GOT3 (cell line): ENCODE data around the gene ZNF217.
"Not testable (repeated sequence)": the region's sequence is repeated elsewhere in the genome, so short reads cannot be mapped to it uniquely, and the experiment has no call there.

ENCODE experiments used
- DNase-seq: peaks from one replicate; lab custom pipeline; 2025; ENCODE audit warnings: mixed read lengths; lab: John Stamatoyannopoulos, UW

ZNF217 gene

DNA sequence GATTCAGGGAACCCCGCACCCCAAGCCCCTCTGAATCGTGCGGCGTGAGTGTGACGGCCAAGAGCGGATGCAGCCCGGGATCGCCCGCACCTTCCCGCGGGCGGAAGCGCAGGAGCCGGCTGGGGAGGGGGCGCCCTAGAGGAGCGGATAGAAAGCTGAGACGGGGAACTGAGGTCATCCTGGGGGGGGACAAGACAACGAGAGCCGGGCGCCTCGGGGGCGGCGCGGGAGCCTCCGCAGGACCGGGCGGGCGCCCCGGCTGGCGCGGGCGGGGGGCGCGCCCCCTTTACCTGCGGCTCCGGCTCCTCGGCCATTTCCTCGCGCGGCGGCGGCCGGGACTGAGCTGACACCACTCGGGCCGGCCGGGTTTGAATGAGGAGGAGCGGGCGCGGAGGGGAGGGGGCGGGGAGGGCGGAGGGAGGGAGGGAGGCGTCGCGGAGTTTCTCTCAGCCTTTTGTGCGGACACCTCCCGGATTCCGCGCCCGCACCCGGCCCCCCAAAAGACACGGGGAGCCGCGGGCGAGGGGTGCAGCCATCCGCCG lies at the start of gene ZNF217:
Gene ZNF217, minus strand, starts transcription at position 374 of the 542 bp plus-strand sequence. CDS start 11,013 bp downstream, outside the sequence.
- DNase-seq = peak; percentile 62

GRCh38 chr20:53643031-53643832 lies 49.6 kb upstream of the ZNF217 start:
- DNase-seq = no peak

DNA sequence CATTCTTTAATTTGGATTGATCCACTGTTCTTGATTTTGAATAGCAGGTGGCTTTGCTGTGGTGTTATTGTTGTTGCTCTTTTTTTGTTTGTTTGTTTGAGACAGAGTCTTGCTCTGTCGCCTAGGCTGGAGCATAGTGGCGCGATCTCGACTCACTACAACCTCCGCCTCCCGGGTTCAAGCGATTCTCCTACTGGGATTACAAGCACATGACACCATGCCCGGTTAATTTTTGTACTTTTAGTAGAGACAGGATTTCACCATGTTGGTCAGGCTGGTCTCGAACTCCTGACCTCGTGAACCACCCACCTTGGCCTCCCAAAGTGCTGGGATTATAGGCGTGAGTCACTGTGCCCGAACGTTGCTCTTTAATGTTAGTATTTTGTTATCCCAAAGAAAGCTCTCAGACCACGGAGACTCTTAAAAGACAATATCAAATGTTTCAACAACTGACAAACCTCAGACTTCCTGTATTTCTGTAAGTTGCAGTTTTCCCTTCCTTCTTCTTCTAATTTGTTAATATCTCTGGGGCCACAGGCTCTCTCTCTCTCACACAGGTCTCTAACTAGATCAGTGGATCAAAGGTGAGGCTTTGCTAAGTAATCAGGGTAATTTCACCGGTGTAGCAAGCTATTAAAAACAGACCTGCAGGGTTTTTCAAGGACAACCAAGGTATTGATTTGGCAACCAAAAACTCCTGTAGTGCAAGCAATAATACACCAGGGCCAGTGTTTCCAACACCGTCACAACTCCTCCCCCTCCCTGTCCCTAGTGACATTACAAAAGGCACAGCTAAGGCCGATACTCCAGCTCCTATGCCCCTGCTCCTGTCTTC lies 48.8 kb upstream of the ZNF217 start:
- no peak for DNase-seq

DNA sequence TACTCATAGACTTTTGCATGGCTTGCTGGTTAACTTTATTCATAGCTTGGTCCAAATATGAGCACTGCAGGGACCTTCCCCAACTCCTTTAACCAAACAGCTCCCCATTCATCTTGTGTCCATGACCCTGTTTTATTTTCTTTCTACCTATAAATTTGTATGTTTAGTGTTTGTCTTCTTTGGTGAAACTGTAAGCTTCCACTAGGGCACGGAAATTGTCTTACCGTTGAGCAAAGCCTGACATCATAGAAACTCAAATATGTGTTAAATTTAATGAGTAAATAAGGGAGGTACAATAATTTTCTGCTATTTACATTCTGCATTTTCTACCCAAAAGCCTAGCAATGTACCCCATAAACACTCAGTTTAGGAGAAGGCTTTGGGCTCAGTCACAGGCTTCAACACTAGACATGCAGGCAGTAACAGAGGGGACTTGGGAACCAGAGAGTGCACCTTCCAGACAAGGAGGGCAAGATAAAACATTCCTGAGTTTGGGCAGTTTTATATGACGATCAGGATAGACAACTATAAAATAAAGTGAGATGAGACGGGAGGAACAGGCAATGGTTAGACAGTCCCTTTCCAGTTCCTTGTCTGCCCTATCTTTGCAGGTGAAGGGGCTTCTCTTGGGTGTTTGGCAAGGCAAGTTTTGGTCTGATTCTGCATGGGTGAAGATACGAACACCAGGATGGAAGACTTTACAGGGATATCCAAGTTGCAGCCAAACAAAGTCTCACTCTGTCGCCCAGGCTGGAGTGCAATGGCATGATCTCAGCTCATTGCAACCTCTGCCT lies 46.2 kb upstream of the ZNF217 start:
- no peak for DNase-seq

DNA sequence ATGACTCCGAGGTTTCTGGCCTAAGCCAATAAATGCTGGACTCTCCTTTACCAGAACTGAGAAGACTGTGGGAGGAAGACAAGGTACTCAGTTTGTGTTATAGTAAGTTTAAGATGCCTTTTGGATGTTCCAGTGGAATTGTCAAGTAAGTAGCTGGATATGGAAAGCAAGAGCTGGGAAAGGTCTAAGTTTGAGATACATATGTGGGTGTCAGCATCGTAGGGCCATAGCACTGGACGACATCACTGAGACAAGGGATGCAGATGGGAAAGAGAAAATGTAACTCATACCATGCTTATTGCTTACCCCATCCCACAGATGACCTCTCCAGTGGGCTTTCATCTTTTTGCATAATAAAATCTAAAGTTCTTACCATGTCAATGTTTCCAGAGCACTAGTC lies 45.5 kb upstream of the ZNF217 start:
- DNase-seq = no peak

- DNase-seq = not testable (repeated sequence)
Measured at GRCh38 chr20:53637310-53637709, 43.7 kb upstream of the ZNF217 start.

DNA sequence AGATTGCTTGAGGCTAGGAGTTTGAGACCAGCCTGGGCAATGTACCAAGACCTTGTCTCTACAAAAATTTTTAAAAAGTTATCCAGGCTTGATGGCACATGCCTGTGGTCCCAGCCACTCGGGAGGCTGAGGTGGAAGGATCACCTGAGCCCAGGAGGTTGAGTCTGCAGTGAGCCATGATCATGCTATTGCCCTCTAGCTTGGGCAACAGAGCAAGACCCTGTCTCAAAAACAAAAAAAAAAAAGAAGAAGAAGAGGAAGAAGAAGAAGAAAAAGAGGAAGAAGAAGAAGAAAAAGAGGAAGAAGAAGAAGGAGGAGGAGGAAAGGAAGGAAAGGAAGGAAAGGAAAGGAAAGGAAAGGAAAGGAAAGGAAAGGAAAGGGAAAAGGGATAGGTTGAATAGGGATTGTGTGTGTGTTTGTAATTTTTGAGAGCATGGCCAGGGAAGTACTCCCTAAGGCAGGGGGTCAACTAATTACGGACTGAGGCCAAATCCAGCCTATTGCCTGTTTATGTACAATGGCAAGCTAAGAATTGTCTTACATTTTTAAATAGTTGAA lies 43.0 kb upstream of the ZNF217 start:
- DNase-seq = no peak

- DNase-seq = no peak
Measured at GRCh38 chr20:53635221-53635620, 41.6 kb upstream of the ZNF217 start.

GRCh38 chr20:53631909-53632662 lies 38.4 kb upstream of the ZNF217 start:
- no peak for DNase-seq

DNA sequence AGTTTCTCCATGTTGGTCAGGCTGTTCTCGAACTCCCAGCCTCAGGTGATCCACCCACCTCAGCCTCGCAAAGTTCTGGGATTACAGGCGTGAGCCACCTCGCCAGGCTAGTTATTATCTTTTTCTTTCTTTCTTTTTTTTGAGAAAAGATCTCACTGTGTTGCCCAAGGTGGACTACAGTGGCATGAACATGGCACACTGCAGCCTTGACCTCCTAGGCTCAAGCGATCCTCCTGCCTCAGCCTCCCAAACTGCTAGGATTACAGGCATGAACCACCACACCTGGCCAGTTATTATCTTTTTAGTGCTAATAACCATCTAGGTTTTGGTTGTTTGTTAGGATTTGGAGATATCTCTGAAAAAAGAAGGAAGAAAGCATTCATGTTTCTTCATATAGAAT lies 35.8 kb upstream of the ZNF217 start:
- DNase-seq = no peak

- not testable (repeated sequence) for DNase-seq
Measured at GRCh38 chr20:53628758-53629157, 35.1 kb upstream of the ZNF217 start.

GRCh38 chr20:53628076-53628475 lies 34.4 kb upstream of the ZNF217 start:
- DNase-seq = no peak

GRCh38 chr20:53627001-53627400 lies 33.4 kb upstream of the ZNF217 start:
- not testable (repeated sequence) for DNase-seq

- DNase-seq = no peak
Measured at GRCh38 chr20:53626584-53626983, 32.9 kb upstream of the ZNF217 start.

- DNase-seq = no peak
Measured at GRCh38 chr20:53625311-53626129, 31.9 kb upstream of the ZNF217 start.

DNA sequence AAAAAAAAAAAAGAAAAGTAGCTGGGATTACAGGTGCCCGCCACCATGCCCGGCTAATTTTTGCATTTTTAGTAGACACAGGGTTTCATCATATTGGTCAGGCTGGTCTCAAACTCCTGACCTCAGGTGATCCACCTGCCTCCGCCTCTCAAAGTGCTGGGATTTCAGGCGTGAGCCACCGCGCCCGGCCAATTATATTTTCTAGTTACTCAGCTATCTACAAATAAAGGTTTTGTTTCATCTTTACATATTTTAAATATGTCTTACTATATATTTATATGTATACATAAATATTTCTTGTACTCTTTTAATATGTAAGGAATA lies 31.2 kb upstream of the ZNF217 start:
- DNase-seq = not testable (repeated sequence)

DNA sequence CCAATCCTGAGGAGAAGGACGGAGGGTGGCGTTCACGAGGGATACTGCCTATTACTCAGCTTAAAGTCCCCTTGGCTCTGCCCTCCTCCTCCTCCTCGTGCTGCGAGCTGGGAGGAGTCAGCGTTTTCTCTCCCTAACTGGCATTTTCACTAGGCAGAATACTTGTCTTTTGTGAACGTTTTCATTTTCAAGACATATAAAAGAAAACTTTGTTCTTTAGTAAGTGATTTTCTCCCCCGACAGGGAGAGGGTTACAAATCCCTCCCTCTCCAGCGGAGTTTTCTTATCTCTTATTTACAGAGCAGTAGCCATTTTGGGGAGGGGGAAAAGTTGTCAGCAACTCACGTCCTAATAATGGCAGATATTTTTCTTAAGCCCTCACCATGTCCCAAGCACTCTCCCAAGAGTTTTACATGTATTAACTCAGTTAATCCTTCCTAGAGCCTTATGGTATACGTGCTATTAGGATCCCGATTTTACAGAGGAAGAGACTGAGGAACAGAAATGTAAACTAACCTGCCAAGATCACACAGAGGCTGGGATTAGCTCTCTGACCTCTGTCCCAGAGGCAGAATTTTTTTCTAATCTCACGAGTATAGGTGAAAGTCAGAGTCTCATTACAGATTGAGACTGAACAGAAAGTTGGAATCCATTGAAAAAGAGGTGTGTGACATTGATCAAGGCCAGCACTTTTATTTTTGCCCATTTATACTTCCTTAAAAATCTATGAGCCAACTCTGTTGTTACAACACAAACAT lies 30.0 kb upstream of the ZNF217 start:
- DNase-seq = no peak

DNA sequence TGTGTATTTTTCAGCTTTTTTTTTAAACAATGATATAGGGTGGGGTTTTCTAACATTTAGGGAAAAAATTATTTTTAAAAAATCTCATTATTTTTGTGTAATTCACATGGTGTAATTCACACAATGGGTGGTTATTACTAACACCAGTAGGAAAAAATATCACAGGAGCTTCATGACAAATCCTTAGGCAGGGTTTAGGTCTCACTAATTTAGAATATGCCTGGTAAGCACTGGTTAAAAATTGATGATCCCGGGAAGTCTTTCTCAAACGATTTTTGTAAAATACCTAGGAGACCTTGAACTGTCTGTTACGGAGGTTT lies 29.5 kb upstream of the ZNF217 start:
- no peak for DNase-seq
